T follicular helper cell (primary cell): ENCODE measurements around the gene CFAP46.
"Not testable (repeated sequence)": the region's sequence is repeated elsewhere in the genome, so short reads cannot be mapped to it uniquely, and the experiment has no call there.

ENCODE experiments used
- DNase-seq: peaks from one replicate; pipeline ENCODE4 v3.0.0-alpha.2; 2020; ENCODE audit warnings: low read depth

Gene CFAP46

DNA sequence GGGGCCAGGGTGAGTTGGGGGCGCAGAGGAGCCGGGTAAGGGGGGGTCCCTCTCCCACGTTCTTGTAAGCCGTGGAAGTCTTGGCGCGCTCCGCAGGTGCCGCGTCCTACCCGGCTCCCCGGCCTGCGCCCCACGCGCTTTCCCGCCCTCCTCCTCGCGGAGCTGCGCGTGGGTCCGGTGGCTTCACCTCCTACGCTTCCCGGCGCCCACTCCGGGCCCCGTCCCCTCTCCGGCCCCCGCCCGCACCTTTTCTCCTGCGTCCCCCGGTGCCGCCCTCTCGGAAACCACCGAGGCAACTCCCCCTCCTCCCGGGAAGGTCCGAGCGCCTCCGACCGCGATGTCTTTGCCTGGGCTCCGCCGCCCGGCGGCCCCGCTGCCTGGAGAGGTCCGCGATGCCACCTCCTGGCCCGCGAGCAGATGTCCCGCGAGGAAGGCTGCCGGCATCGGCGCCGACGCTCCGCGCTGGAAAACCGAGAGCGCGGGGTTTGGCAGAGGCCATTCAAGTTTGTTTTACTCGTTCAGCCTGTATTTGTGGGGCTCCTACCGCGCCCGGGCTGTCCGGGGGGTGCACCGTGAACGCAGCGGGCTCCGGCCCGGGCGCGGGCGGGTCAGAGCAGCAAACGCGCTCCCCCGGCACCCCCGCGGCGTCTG is 154.1 kb downstream of the CFAP46 start:
- DNase-seq = no peak

DNA sequence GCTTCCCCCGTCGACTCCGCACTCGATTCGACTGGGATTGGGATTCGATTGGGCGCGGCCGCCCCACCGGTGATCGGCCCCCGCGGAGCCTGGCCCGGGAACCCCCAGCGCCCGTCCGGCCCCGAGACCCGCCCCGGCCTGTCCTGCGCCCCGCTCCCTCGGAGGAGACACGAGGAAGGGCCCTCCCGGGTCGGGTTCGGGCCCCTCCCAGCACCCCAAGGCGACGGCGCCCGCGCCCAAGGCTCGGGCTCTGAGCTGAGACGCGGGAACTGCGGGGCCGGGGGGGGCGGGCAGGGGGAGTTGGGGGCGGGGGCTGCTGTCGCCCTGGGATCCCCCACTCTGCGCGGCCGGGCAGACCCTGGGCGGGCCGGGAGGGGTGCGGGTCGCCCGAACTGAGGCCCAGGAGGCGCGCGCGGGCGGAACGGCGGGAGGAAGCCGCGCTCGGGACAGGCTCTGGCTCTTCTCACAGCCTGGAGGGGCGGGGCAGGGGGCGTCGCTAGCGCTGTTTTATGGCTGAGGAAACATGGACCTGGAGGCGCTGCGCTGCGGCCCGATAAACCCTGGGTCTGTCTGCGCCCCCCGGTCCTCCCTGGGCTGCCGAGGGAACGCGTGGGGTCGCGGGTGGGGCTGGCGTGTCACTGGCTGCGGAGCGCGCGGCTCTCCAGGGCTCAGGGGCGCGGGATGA is 154.7 kb downstream of the CFAP46 start:
- DNase-seq = no peak

DNA sequence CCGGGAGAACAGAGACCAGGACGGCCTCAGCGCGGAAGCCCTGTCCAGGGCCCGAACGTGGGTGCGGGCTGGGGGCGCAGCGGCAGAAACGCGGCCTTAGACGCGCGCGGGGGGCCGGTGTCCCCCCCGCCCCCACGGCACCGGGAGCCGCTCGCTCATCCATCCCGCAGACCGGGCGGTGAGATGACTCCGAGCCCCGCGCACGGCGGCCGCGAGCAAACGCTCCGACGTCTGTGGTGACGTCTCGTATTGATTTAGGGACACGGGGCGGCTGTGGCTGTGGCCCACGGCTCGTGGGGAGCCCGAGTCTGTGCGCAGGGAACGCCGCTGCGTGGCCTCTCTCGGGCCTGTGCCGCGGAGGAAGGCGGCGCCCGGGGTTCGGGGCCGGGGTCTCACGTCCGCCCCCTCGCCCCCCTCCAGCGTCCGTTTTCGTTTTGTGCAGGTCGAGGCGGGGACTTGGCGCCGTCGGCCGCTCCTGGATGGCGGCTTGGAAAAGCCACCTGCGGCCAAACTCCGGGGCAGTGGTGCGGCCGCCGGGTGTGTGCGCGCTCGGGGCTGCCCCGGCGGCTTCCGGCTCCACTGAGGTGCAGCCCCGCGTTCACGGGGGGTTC is 155.4 kb downstream of the CFAP46 start:
- no peak for DNase-seq

- DNase-seq = no peak
Measured at GRCh38 chr10:132786476-132786883, 155.9 kb downstream of the CFAP46 start.

DNA sequence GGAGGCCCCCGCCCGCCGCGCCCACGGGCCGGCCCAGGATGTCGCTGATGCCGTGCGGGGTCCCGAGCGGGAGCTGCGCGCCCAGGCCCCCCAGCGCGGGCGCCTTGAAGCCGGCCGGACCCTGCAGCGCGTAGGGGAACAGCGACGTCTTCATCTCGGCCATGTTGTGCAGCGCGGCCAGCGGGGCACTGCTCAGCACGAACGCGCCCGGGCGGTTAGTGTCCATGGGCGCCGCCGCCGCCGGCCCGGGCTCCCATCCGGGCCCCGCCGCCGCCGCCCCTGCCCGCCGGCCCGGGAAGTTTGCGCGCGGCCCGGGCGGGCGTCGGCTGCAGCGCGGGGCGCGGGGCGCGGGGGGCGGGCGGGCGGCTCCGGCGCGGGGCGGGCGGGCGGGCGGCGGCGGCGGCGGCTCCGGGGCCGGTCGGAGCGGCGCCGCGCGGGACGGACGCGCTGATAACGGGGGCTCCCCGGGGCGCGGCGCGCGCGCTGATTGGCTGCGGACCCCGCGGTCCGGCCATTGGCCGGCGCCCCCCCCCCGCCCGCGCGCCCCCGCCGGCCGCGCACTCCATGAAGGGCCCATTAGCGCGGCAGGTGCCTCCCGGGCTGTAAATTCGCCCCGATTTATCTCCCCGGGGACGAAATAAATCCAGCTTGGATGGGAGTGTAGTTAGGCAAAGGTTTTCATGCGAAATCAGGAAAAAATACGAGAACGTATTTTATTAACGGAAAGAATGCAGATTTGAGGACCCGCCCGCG is 156.5 kb downstream of the CFAP46 start, which contains the start of gene NKX6-2:
Gene NKX6-2 (minus strand): TSS at position 425 of the 753 bp plus-strand sequence. CDS start 199 bp downstream, at position 226.
- DNase-seq = no peak

DNA sequence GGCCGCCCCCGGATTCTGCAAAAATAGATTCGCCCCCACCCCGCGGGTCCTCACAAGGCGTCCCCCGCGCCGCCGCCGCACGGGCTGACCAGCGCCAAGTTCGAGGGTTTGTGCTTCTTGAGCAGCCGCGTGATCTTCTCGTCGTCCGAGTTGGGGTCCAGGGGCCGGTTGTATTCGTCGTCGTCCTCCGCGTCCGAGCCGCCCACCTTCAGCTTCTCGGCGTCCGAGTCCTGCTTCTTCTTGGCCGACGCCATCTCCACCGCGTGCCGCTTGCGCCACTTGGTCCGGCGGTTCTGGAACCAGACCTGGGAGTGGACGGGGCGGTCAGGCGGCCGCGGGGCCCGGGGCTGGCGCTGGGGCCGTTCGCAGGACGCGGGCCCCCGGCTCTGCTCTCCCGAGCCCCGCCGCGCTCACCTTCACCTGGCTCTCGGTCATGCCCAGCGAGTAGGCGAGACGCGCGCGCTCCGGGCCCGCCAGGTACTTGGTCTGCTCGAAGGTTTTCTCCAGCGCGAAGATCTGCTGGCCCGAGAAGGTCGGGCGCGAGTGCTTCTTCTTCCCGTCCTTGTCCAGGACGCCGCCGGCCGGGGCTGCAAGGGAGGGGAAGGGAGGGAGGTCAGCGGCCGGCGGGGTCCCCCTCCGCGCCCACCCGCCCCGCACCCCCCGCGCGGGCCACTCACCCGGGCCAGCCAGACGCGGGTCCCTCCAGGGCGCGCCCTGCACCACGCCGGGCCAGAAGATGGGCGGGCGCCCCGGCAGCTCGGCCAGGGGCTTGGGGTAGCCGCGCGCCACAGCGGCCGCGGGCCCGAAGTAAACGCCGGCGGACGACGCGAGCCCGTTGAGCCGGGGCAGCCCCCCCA is 157.3 kb downstream of the CFAP46 start:
- no peak for DNase-seq

- DNase-seq = no peak
Measured at GRCh38 chr10:132783940-132784865, 158.2 kb downstream of the CFAP46 start.

GRCh38 chr10:132783165-132783939 is 159.0 kb downstream of the CFAP46 start:
- DNase-seq = no peak

- DNase-seq = no peak
Measured at GRCh38 chr10:132781556-132781955, 160.8 kb downstream of the CFAP46 start.

DNA sequence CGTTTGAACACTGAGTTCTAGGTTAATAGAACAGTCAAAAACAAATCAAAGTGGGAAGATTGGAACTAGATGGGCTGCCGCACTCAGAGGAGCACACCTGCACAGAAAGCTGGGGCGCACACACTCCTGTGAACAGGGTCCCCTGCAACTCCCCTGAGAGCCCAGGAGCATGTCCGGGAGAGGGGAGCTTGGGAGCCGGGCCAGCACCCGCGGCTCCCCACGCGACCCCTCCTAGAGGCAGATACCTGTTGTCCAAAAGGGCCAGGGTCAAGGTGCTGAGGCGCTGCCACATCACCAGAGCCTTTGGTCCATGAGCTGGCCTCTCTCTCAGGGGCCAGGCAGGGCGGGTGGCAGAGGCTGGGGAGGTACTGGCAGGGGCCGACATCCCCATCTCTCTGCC is 162.0 kb downstream of the CFAP46 start:
- no peak for DNase-seq

DNA sequence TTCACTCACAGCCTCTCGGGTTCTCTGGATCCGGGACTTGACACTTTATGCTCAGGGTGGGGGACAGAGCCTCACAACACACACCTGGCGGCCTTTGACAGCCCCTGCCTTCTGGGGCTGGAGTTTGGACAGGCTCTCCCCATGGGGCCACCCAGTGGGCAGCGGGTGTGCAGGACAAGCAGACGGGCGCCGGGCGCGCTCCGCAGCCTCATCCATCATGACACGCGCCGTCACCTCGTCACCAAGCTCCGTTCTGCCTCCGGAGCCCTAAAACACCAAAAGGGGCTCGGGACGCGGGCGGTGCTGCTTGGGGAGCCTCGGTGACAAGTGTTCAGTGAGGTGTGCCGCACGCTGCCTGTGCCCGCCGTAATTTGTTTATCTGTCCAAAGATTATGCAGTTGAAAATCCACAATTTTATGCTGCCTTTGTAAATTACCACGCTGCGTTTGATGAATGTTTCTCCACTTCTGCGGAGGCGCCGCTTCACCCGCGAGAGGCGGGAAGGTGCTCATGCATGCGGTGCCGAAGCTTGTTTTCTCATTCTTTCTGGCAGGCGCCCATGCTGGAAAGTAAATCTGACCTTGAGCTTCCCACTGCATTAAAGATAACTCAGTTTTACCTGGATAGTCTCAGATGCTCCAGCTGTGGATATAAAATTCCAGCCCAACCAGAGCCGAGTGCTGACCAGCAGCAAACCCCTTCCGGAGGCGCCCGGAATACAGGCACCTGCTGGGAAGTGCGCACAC is 162.6 kb downstream of the CFAP46 start:
- DNase-seq = no peak

DNA sequence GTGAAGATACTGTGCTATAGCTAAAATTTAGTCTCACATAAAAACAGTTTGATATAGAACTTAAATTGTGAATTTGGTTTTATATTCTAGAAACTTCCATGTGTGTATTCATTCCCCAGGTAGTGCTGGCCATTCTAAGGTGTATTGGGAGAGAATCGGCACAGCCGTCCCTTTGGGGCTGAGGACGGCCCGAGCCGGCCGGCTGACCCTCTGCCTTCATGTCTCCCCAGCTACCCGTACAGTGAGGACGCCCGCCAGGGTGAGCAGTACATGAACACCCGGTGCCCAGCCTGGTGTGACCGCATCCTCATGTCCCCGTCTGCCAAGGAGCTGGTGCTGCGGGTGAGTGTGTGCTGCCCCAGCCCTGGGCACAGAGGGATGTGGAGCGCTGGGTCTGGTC is 164.9 kb downstream of the CFAP46 start:
- DNase-seq = no peak

- no peak for DNase-seq
Measured at GRCh38 chr10:132776821-132777220, 165.5 kb downstream of the CFAP46 start.

- no peak for DNase-seq
Measured at GRCh38 chr10:132776186-132776585, 166.2 kb downstream of the CFAP46 start.

DNA sequence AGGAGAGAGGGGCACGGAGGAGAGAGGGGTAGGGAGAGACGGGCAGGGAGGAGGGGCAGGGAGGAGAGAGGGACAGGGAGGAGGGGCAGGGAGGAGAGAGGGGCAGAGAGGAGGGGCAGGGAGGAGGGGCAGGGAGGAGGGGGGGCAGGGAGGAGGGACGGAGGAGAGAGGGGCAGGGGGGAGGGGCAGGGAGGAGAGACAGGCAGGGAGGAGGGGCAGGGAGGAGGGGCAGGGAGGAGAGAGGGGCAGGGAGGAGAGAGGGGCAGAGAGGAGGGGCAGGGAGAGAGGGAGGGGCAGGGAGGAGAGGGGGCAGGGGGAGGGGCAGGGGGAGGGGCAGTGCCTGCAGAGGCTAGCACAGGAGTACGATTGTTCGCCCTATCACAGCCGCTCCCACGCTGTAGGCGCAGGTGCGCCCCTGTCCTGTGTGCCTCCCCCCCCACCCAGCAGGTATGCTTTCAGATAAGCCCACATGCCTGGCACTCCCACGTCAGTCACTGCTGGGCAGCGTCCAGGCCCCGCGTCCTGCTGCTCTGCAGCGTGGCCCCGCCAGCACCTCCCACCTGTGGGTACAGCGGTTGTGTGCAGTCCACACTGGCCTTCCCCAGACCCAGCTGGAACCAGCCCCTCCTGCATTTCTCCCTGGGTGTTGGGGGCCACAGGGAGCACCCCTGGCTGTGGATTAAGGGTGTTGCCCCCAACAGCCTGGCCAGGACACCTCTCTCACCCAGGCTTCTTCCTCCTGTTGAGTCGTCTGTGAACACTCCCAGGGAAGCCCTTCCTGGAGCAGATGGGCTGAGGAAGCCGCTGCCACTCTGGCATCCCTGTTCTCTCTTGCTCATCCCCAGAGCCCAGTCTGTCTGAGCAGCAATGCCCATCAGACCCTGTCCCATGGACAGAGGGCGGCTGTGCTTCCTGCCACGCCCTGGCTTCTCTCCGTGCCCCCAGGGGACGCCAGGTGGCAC is 167.2 kb downstream of the CFAP46 start:
- DNase-seq = no peak

GRCh38 chr10:132774181-132774901 is 168.0 kb downstream of the CFAP46 start:
- no peak for DNase-seq

- DNase-seq = not testable (repeated sequence)
Measured at GRCh38 chr10:132772816-132773215, 169.6 kb downstream of the CFAP46 start.
